ENCODE data around the gene DPP10.

The DPP10 gene

GRCh38 chr2:115094441-115094840 lies 652.0 kb downstream of the DPP10 start:
- no peaks in the 10 kb centered on the region for H3K9me3 ChIP-seq (ENCODE audit: low read length)
- no peak overlapping the region for H3K9ac ChIP-seq (ENCODE audit: low read length)
- no peak overlapping the region for H3K4me3 ChIP-seq (ENCODE audit: low read depth in 1 of 2, low read length in 2 of 2)
- H3K27me3 ChIP-seq (ENCODE audit: control insufficient read depth in 1 of 2, insufficient read depth in 2 of 2, low read length in 2 of 2): no peaks in the 10 kb centered on the region
- H3K4me1 ChIP-seq (ENCODE audit: insufficient read depth, low read length): no peaks in the 10 kb centered on the region
- H3K27ac ChIP-seq (ENCODE audit: low read depth, low read length): no peak overlapping the region
- H3K36me3 ChIP-seq (ENCODE audit: insufficient read depth, low read length): no peaks in the 10 kb centered on the region

- no peak overlapping the region for H3K27ac ChIP-seq (ENCODE audit: low read depth, low read length)
- no peaks in the 10 kb centered on the region for H3K9me3 ChIP-seq (ENCODE audit: low read length)
- no peak overlapping the region for H3K4me3 ChIP-seq (ENCODE audit: low read depth in 1 of 2, low read length in 2 of 2)
- no peaks in the 10 kb centered on the region for H3K27me3 ChIP-seq (ENCODE audit: control insufficient read depth in 1 of 2, insufficient read depth in 2 of 2, low read length in 2 of 2)
- H3K9ac ChIP-seq (ENCODE audit: low read length): no peak overlapping the region
- H3K36me3 ChIP-seq (ENCODE audit: insufficient read depth, low read length): no peaks in the 10 kb centered on the region
- H3K4me1 ChIP-seq (ENCODE audit: insufficient read depth, low read length): no peaks in the 10 kb centered on the region
Measured at GRCh38 chr2:115105966-115106365, 663.5 kb downstream of the DPP10 start.

- Histone ChIP-seq H3K27ac (ENCODE audit: low read depth, low read length) (no peak overlapping the region), H3K4me3 (ENCODE audit: low read depth in 1 of 2, low read length in 2 of 2) (no peak overlapping the region), H3K9ac (ENCODE audit: low read length) (no peak overlapping the region), H3K36me3 (ENCODE audit: insufficient read depth, low read length) (no peaks in the 10 kb centered on the region), H3K27me3 (ENCODE audit: control insufficient read depth in 1 of 2, insufficient read depth in 2 of 2, low read length in 2 of 2) (no peaks in the 10 kb centered on the region), H3K9me3 (ENCODE audit: low read length) (no peaks in the 10 kb centered on the region), H3K4me1 (ENCODE audit: insufficient read depth, low read length) (no peaks in the 10 kb centered on the region)
Measured at GRCh38 chr2:115115135-115115534, 672.7 kb downstream of the DPP10 start.

- Histone ChIP-seq H3K36me3 (ENCODE audit: insufficient read depth, low read length) (no peaks in the 10 kb centered on the region), H3K4me1 (ENCODE audit: insufficient read depth, low read length) (no peaks in the 10 kb centered on the region), H3K4me3 (ENCODE audit: low read depth in 1 of 2, low read length in 2 of 2) (no peak overlapping the region), H3K9me3 (ENCODE audit: low read length) (no peaks in the 10 kb centered on the region), H3K9ac (ENCODE audit: low read length) (no peak overlapping the region), H3K27ac (ENCODE audit: low read depth, low read length) (no peak overlapping the region), H3K27me3 (ENCODE audit: control insufficient read depth in 1 of 2, insufficient read depth in 2 of 2, low read length in 2 of 2) (no peaks in the 10 kb centered on the region)
Measured at GRCh38 chr2:115118306-115118705, 675.9 kb downstream of the DPP10 start.

- no peaks in the 10 kb centered on the region for H3K36me3 ChIP-seq (ENCODE audit: insufficient read depth, low read length)
- H3K9me3 ChIP-seq (ENCODE audit: low read length): no peaks in the 10 kb centered on the region
- H3K27ac ChIP-seq (ENCODE audit: low read depth, low read length): no peak overlapping the region
- no peak overlapping the region for H3K9ac ChIP-seq (ENCODE audit: low read length)
- no peaks in the 10 kb centered on the region for H3K27me3 ChIP-seq (ENCODE audit: control insufficient read depth in 1 of 2, insufficient read depth in 2 of 2, low read length in 2 of 2)
- no peaks in the 10 kb centered on the region for H3K4me1 ChIP-seq (ENCODE audit: insufficient read depth, low read length)
- H3K4me3 ChIP-seq (ENCODE audit: low read depth in 1 of 2, low read length in 2 of 2): no peak overlapping the region
Measured at GRCh38 chr2:115119086-115119485, 676.6 kb downstream of the DPP10 start.

GRCh38 chr2:115122701-115123100 lies 680.3 kb downstream of the DPP10 start:
- H3K27ac ChIP-seq (ENCODE audit: low read depth, low read length): no peak overlapping the region
- no peaks in the 10 kb centered on the region for H3K9me3 ChIP-seq (ENCODE audit: low read length)
- no peak overlapping the region for H3K4me3 ChIP-seq (ENCODE audit: low read depth in 1 of 2, low read length in 2 of 2)
- no peaks in the 10 kb centered on the region for H3K36me3 ChIP-seq (ENCODE audit: insufficient read depth, low read length)
- no peak overlapping the region for H3K9ac ChIP-seq (ENCODE audit: low read length)
- no peaks in the 10 kb centered on the region for H3K4me1 ChIP-seq (ENCODE audit: insufficient read depth, low read length)
- no peaks in the 10 kb centered on the region for H3K27me3 ChIP-seq (ENCODE audit: control insufficient read depth in 1 of 2, insufficient read depth in 2 of 2, low read length in 2 of 2)

GRCh38 chr2:115124817-115125216 lies 682.4 kb downstream of the DPP10 start:
- H3K4me1 ChIP-seq (ENCODE audit: insufficient read depth, low read length): no peaks in the 10 kb centered on the region

GRCh38 chr2:115129536-115129935 lies 687.1 kb downstream of the DPP10 start:
- no peak overlapping the region for H3K27ac ChIP-seq (ENCODE audit: low read depth, low read length)
- H3K9ac ChIP-seq (ENCODE audit: low read length): no peak overlapping the region
- no peak overlapping the region for H3K4me3 ChIP-seq (ENCODE audit: low read depth in 1 of 2, low read length in 2 of 2)
- no peaks in the 10 kb centered on the region for H3K27me3 ChIP-seq (ENCODE audit: control insufficient read depth in 1 of 2, insufficient read depth in 2 of 2, low read length in 2 of 2)
- no peaks in the 10 kb centered on the region for H3K4me1 ChIP-seq (ENCODE audit: insufficient read depth, low read length)
- H3K9me3 ChIP-seq (ENCODE audit: low read length): no peaks in the 10 kb centered on the region
- H3K36me3 ChIP-seq (ENCODE audit: insufficient read depth, low read length): no peaks in the 10 kb centered on the region

More at GRCh38 chr2:115124817-115125216, 682.4 kb downstream of the DPP10 start:
- H3K9ac ChIP-seq (ENCODE audit: low read length): no peak overlapping the region
- no peak overlapping the region for H3K4me3 ChIP-seq (ENCODE audit: low read depth in 1 of 2, low read length in 2 of 2)
- no peaks in the 10 kb centered on the region for H3K9me3 ChIP-seq (ENCODE audit: low read length)
- H3K27me3 ChIP-seq (ENCODE audit: control insufficient read depth in 1 of 2, insufficient read depth in 2 of 2, low read length in 2 of 2): no peaks in the 10 kb centered on the region
- no peaks in the 10 kb centered on the region for H3K36me3 ChIP-seq (ENCODE audit: insufficient read depth, low read length)
- H3K27ac ChIP-seq (ENCODE audit: low read depth, low read length): no peak overlapping the region

GRCh38 chr2:115160531-115161080 lies 718.2 kb downstream of the DPP10 start:
- H3K9me3 ChIP-seq (ENCODE audit: low read length): no peaks in the 10 kb centered on the region
- H3K9ac ChIP-seq (ENCODE audit: low read length): no peak overlapping the region
- H3K36me3 ChIP-seq (ENCODE audit: insufficient read depth, low read length): no peaks in the 10 kb centered on the region
- H3K4me1 ChIP-seq (ENCODE audit: insufficient read depth, low read length): no peaks in the 10 kb centered on the region
- H3K4me3 ChIP-seq (ENCODE audit: low read depth in 1 of 2, low read length in 2 of 2): no peak overlapping the region
- peaks cover 8 to 21% of the 10 kb centered on the region in 2 donors for H3K27me3 ChIP-seq (ENCODE audit: control insufficient read depth in 1 of 2, insufficient read depth in 2 of 2, low read length in 2 of 2)
- no peak overlapping the region for H3K27ac ChIP-seq (ENCODE audit: low read depth, low read length)

- Histone ChIP-seq H3K9me3 (ENCODE audit: low read length) (no peaks in the 10 kb centered on the region), H3K36me3 (ENCODE audit: insufficient read depth, low read length) (no peaks in the 10 kb centered on the region), H3K27ac (ENCODE audit: low read depth, low read length) (no peak overlapping the region), H3K27me3 (ENCODE audit: control insufficient read depth in 1 of 2, insufficient read depth in 2 of 2, low read length in 2 of 2) (peaks cover 8 to 21% of the 10 kb centered on the region in 2 donors), H3K4me3 (ENCODE audit: low read depth in 1 of 2, low read length in 2 of 2) (no peak overlapping the region), H3K9ac (ENCODE audit: low read length) (no peak overlapping the region), H3K4me1 (ENCODE audit: insufficient read depth, low read length) (no peaks in the 10 kb centered on the region)
Measured at GRCh38 chr2:115161081-115161770, 718.8 kb downstream of the DPP10 start.

- H3K36me3 ChIP-seq (ENCODE audit: insufficient read depth, low read length): no peaks in the 10 kb centered on the region
- no peaks in the 10 kb centered on the region for H3K4me1 ChIP-seq (ENCODE audit: insufficient read depth, low read length)
- no peak overlapping the region for H3K4me3 ChIP-seq (ENCODE audit: low read depth in 1 of 2, low read length in 2 of 2)
- H3K9ac ChIP-seq (ENCODE audit: low read length): no peak overlapping the region
- H3K9me3 ChIP-seq (ENCODE audit: low read length): no peaks in the 10 kb centered on the region
- peaks cover 8 to 21% of the 10 kb centered on the region in 2 donors for H3K27me3 ChIP-seq (ENCODE audit: control insufficient read depth in 1 of 2, insufficient read depth in 2 of 2, low read length in 2 of 2)
- H3K27ac ChIP-seq (ENCODE audit: low read depth, low read length): no peak overlapping the region
Measured at GRCh38 chr2:115161771-115162493, 719.5 kb downstream of the DPP10 start.
